WTC11 (cell line): ENCODE measurements around the gene FAM13A.

Experiments used
- CREB1 ChIP-seq: sonication (generic); formaldehyde crosslinking; IDR thresholded peaks from 2 replicates; pipeline ENCODE4 v1.8.0; 2023; ENCODE audit warnings: mild to moderate bottlenecking, missing genetic modification reagents
- ELF4 ChIP-seq: sonication (generic); formaldehyde crosslinking; IDR thresholded peaks from 2 replicates; pipeline ENCODE4 v1.8.1; 2022; ENCODE audit warnings: low read depth, mild to moderate bottlenecking, moderate library complexity, missing genetic modification reagents
- TF ChIP-seq, protein P1 (sequence below): sonication (generic); formaldehyde crosslinking; IDR thresholded peaks from 2 replicates; pipeline ENCODE4 v1.8.1; 2023; ENCODE audit warnings: mild to moderate bottlenecking, missing genetic modification reagents, moderate library complexity
- TF ChIP-seq, protein P2 (sequence below): fragments of 200-600 bp; IDR thresholded peaks from 2 replicates; pipeline ENCODE4 v1.8.0; 2022; ENCODE audit warnings: antibody characterized with exemption

- TF ChIP-seq ELF4 (CRISPR knock-in tag) (no peak), CREB1 (CRISPR knock-in tag) (no peak)
- TF ChIP-seq, protein P1, sequence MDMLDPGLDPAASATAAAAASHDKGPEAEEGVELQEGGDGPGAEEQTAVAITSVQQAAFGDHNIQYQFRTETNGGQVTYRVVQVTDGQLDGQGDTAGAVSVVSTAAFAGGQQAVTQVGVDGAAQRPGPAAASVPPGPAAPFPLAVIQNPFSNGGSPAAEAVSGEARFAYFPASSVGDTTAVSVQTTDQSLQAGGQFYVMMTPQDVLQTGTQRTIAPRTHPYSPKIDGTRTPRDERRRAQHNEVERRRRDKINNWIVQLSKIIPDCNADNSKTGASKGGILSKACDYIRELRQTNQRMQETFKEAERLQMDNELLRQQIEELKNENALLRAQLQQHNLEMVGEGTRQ (CRISPR knock-in tag): no peak
- TF ChIP-seq, protein P2, sequence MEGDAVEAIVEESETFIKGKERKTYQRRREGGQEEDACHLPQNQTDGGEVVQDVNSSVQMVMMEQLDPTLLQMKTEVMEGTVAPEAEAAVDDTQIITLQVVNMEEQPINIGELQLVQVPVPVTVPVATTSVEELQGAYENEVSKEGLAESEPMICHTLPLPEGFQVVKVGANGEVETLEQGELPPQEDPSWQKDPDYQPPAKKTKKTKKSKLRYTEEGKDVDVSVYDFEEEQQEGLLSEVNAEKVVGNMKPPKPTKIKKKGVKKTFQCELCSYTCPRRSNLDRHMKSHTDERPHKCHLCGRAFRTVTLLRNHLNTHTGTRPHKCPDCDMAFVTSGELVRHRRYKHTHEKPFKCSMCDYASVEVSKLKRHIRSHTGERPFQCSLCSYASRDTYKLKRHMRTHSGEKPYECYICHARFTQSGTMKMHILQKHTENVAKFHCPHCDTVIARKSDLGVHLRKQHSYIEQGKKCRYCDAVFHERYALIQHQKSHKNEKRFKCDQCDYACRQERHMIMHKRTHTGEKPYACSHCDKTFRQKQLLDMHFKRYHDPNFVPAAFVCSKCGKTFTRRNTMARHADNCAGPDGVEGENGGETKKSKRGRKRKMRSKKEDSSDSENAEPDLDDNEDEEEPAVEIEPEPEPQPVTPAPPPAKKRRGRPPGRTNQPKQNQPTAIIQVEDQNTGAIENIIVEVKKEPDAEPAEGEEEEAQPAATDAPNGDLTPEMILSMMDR: no peak
These were observed 297.7 kb downstream of the FAM13A start for GRCh38 chr4:88759039-88759894.
